NCI-H524 treated with DMSO at 0.1 percent for 48 hours (cell line): Measurements from ENCODE around the gene SEPTIN5.

Experiments used
- DNase-seq: peaks from one replicate; lab custom pipeline; 2025; lab: John Stamatoyannopoulos, UW

SEPTIN5 gene

GRCh38 chr22:19761725-19762567 lies 47.6 kb downstream of the SEPTIN5 start:
- no peak for DNase-seq

DNA sequence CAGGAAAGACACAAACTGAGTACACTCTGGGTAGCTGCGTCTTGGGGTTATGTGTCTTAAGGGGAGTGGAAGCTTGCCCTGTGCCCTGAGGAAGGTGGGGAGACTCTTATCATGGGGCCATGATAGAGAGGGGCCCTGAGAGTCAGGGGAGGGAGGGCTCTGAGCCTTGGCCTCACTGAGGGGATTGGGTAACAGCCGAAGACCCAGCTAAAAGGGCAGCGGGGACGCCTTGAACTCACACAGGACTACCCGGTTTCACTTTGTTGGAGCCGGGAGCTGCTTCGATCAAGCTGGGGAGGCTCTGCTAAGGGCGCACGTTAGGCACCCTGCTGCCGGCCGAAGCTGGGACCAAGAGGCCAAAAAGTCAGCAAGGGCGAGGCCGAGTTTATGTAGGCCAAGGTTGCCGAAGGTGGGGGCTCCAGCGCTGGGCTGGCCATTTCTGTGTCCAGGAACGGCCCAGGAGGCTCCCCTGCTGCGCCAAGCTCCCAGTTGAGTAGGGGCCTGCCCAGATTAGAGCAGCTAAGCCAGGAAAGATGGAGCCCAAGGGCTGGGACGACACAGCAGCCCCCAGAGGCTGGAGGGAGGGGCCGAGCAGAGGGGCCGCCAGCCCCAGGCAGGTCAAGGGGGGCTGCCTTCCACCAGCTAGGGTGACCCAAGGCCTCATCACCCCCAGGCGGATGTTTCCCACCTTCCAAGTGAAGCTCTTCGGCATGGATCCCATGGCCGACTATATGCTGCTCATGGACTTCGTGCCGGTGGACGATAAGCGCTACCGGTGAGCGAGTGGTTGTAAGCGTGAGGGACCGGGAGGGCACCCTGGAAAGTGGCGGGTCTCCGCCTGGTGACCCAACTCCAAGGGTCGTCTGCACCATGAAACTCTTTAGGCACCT lies 48.5 kb downstream of the SEPTIN5 start:
- DNase-seq: no peak

GRCh38 chr22:19763458-19764298 lies 49.4 kb downstream of the SEPTIN5 start:
- no peak for DNase-seq

DNA sequence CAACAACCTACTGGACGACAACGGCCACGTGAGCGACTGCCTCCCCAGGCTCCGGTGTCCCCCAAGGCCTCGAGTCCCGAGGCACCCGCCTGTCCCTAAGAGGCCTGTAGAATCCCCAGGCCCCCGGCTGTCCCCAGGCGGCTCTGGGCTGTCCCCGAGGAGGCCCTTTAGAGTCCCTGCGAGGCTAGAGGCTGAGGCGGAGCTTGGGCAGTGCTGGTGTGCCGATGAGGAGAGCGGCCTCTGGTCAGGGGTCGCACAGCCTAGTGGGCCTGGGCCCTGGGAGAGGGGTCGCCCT lies 49.9 kb downstream of the SEPTIN5 start:
- DNase-seq: no peak

- DNase-seq: no peak
Measured at GRCh38 chr22:19764636-19765476, 50.6 kb downstream of the SEPTIN5 start.

GRCh38 chr22:19765477-19766239 lies 51.4 kb downstream of the SEPTIN5 start:
- no peak for DNase-seq

- no peak for DNase-seq
Measured at GRCh38 chr22:19766240-19766510, 51.9 kb downstream of the SEPTIN5 start.

GRCh38 chr22:19766511-19767426 lies 52.5 kb downstream of the SEPTIN5 start:
- no peak for DNase-seq

DNA sequence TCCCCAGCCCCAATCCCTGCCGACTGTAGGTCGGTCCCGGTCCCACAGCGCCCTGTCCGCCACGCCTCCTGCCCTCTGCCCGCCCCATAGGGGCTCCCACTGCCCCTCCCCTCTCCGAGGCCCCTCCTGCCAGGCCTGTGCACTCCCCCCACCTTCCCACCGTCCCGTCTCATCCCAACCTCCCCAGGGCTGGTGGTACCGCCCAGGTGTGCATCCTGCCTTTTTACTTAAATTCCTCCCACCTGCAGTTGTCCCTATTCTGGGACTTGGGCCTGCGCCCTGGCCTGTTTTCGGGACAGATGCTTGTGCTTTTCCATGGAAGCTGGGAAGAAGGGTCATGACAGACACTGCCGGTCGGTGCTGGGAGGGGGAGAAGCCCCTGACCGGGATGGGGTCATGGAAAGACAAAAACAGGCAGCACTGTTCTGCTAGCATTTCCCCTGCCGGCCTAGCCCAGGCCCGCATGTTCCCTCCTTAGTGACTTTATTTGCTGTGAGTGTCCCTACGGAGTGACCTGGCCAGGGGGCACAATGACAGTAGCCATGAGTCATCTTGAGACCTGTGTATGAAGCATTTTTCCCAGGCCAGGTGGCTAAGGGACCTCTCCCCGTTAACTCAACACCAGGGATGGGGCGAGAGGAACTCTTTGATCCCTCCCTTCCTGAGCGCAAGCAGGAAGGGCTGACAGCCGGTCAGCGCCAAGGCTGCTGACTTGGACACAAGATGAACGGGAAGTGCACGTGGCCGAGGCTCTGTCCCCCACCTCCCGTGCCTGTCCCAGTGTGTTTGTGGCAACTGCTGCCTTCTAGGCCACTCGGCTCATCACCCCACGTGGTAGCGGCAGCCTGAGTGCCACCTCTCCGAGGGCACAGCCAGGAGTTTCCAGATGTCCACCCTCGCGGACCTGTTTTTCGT lies 53.4 kb downstream of the SEPTIN5 start:
- no peak for DNase-seq

GRCh38 chr22:19769393-19769715 lies 55.1 kb downstream of the SEPTIN5 start:
- DNase-seq: no peak

DNA sequence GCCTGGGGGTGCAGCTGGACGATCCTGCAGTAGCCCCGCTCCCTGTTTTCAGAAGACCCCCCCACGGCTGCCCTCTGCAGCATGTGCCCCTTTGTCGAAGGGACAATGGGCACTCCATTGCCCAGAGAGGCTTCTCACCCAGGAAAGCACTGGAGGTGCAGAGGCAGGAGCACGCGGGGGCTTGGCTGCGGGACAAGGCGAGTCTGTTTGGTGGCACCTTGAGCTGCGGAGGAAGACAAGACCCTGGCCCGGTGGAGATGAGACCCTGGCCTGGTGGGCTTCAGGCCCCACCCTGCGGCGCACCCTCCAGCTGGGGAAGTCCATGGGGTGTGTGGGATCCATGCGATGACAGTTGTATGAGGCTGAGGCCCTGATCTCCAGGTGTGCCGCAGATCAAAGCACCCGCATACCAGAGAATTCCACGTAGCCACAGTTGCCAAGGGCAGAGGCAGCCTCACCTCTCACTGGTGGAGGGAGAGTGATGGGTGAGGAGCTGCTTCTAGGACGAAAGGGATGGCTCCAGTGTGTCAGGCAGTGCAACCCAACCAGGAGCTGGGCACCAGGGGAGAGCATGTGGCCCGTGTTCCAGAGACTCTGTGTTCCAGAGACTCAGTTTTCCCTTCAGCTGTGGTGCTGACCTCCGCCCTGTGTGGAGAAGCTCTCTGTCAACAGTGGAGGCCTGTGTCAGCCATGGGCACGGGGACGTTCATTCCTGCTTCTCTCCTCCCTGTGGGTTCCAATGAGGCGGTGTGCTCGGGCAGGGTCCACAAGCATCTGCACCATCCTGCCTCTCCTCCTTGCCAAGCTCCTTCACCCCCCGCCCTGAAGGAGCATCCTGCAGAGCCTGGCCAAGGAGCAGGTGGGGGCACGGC lies 56.3 kb downstream of the SEPTIN5 start:
- DNase-seq: no peak

DNA sequence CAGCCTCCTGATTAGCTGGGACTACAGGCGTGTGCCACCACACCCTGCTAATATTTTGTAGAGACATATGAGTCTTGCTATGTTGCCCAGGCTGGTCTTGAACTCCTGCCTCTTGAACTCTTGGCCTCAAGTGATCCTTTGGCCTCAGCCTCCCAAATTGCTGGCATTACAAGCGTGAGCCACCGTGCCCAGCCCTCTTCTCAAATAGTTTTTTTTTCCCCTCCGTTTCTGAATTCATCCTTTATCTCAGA lies 58.0 kb downstream of the SEPTIN5 start:
- DNase-seq: no peak
